PC-9 (cell line): ENCODE data around the gene UBE2O. TPM values are rescaled to one million over a fixed set of nuclear protein-coding genes. Genes with fewer than 3 reads are reported as not detected.

Experiments used
- BruUV-seq: library from RNA; stranded (reverse); fragments of 400-500 nt; replicated peaks from 2 replicates; lab custom pipeline; 2021; lab: Mats Ljungman, UMichigan
- CTCF ChIA-PET: fragments of 300-600 bp; sonication (Branson Sonifier 250); formaldehyde crosslinking; loops from one replicate; lab custom pipeline; 2022; ENCODE audit warnings: antibody characterized with exemption; lab: Charles Lee
- POLR2A ChIA-PET: fragments of 300-600 bp; sonication (Branson Sonifier 250); formaldehyde crosslinking; loops from one replicate; lab custom pipeline; 2022; ENCODE audit warnings: antibody characterized with exemption; ENCODE audit not compliant: unreplicated experiment; lab: Charles Lee
- DNase-seq, 2 experiments: peaks; one replicate each; pipeline versions ENCODE4 v3.0.0 to v3.0.0-alpha.2; 2015 to 2022; ENCODE audit warnings: mixed read lengths in 1 of 2
- H2AFZ ChIP-seq: fragments of 200-600 bp; sonication (generic); 2 replicates; pipeline ENCODE4 v1.8.1; 2017; ENCODE audit warnings: antibody characterized with exemption
- H3F3A ChIP-seq: fragments of 200-600 bp; sonication (generic); 2 replicates; pipeline ENCODE4 v1.8.1; 2017; ENCODE audit warnings: antibody characterized with exemption, mild to moderate bottlenecking, low read depth; ENCODE audit not compliant: insufficient read depth
- H3K27ac ChIP-seq: fragments of 200-600 bp; sonication (generic); 2 replicates; pipeline ENCODE4 v1.6.1; 2016; ENCODE audit warnings: mixed run types
- H3K27me3 ChIP-seq: fragments of 200-600 bp; sonication (generic); 2 replicates; pipeline ENCODE4 v1.6.1; 2016; ENCODE audit warnings: low read depth, mixed run types; ENCODE audit not compliant: insufficient read depth
- H3K36me3 ChIP-seq: fragments of 200-600 bp; sonication (generic); 2 replicates; pipeline ENCODE4 v1.6.1; 2016; ENCODE audit warnings: low read depth, mixed run types
- H3K4me1 ChIP-seq: fragments of 200-600 bp; sonication (generic); replicated peaks from 2 replicates; pipeline ENCODE4 v1.6.1; 2016; ENCODE audit warnings: mixed run types; ENCODE audit not compliant: insufficient read depth
- H3K4me2 ChIP-seq: fragments of 200-600 bp; sonication (generic); 2 replicates; pipeline ENCODE4 v1.6.1; 2017; ENCODE audit warnings: mixed run types
- H3K4me3 ChIP-seq: fragments of 200-600 bp; sonication (generic); 2 replicates; pipeline ENCODE4 v1.6.1; 2016; ENCODE audit warnings: mixed run types
- H3K79me2 ChIP-seq: fragments of 200-600 bp; sonication (generic); 2 replicates; pipeline ENCODE4 v1.6.1; 2017; ENCODE audit warnings: low read depth, mixed run types
- H3K9me2 ChIP-seq: fragments of 200-600 bp; sonication (generic); 2 replicates; pipeline ENCODE4 v1.8.1; 2017; ENCODE audit warnings: mild to moderate bottlenecking; ENCODE audit not compliant: insufficient read depth
- H3K9me3 ChIP-seq: fragments of 200-600 bp; sonication (generic); 2 replicates; pipeline ENCODE4 v1.8.1; 2016; ENCODE audit warnings: low read depth; ENCODE audit not compliant: insufficient read depth
- H4K20me1 ChIP-seq: fragments of 200-600 bp; sonication (generic); 2 replicates; pipeline ENCODE4 v1.8.1; 2017; ENCODE audit not compliant: insufficient read depth
- CTCF ChIP-seq: fragments of 200-600 bp; sonication (generic); conservative IDR thresholded peaks from 2 replicates; pipeline ENCODE4 v1.6.1; 2017; ENCODE audit warnings: mixed run types, antibody characterized with exemption, mild to moderate bottlenecking, moderate library complexity
- EZH2 ChIP-seq: fragments of 200-600 bp; sonication (generic); IDR thresholded peaks from 2 replicates; pipeline ENCODE4 v1.8.0; 2017; ENCODE audit warnings: antibody characterized with exemption, low read depth
- intact Hi-C: fragments of 100-400 bp; cut with micrococcal nuclease; formaldehyde crosslinking; loops from one replicate; pipeline ENCODE4 v1.10.0; 2022; ENCODE audit not compliant: unreplicated experiment
- total RNA-seq: library from RNA; stranded (reverse); gene quantifications from 2 replicates; pipeline ENCODE4 v1.2.3, GENCODE V29; 2021

Gene UBE2O
- total RNA-seq, 1 experiment from 2014 or later, result 28.0 TPM

- TF ChIP-seq CTCF (no peak), EZH2 (no peak)
- Histone ChIP-seq H3K9me2 (no peaks in the 10 kb centered on the region), H3K4me3 (no peak overlapping the region), H3K4me1 (peaks cover 18% of the 10 kb centered on the region), H2AFZ (no peak overlapping the region), H3K27me3 (no peaks in the 10 kb centered on the region), H4K20me1 (no peaks in the 10 kb centered on the region; the same call in 1 of the 2 replicates), H3K79me2 (peaks cover 85% of the 10 kb centered on the region), H3K4me2 (no peak overlapping the region), H3K36me3 (no peaks in the 10 kb centered on the region), H3K27ac (no peak overlapping the region), H3F3A (peaks cover 11% of the 10 kb centered on the region; the same call in 1 of the 2 replicates), H3K9me3 (no peaks in the 10 kb centered on the region)
- no TSS peak for BruUV-seq
- DNase-seq, result no peak
- intact Hi-C loops, result no loop called here
- POLR2A ChIA-PET, result no interaction called here
- CTCF ChIA-PET, result no interaction called here
These were observed 12.1 kb downstream of the UBE2O start for GRCh38 chr17:76440751-76441362.

GRCh38 chr17:76439314-76439928 is 13.5 kb downstream of the UBE2O start:
- no peak overlapping the region for H2AFZ ChIP-seq
- ChIA-PET CTCF (no interaction called here), POLR2A (no interaction called here)
- H3K4me1 ChIP-seq, result peaks cover 4% of the 10 kb centered on the region
- no peaks in the 10 kb centered on the region for H3K27me3 ChIP-seq
- H3K79me2 ChIP-seq, result peaks cover 77% of the 10 kb centered on the region
- no peaks in the 10 kb centered on the region; the same call in 1 of the 2 replicates for H4K20me1 ChIP-seq
- TF ChIP-seq CTCF, result no peak
- TF ChIP-seq EZH2, result no peak
- no peak overlapping the region for H3K4me3 ChIP-seq
- H3K9me3 ChIP-seq, result no peaks in the 10 kb centered on the region
- no TSS peak for BruUV-seq
- H3K27ac ChIP-seq, result no peak overlapping the region
- no peak overlapping the region for H3K4me2 ChIP-seq
- intact Hi-C loops, result no loop called here
- no peak for DNase-seq
- no peaks in the 10 kb centered on the region for H3K36me3 ChIP-seq
- no peaks in the 10 kb centered on the region; the same call in 1 of the 2 replicates for H3F3A ChIP-seq
- no peaks in the 10 kb centered on the region for H3K9me2 ChIP-seq

GRCh38 chr17:76438906-76439305 is 14.0 kb downstream of the UBE2O start:
- no peak overlapping the region for H2AFZ ChIP-seq
- ChIA-PET CTCF (no interaction called here), POLR2A (interaction anchor here (0.9 kb wide), 1 partner anchor 15 kb away, joined by 6 read pairs; no protein-coding TSS in a partner anchor)
- H4K20me1 ChIP-seq, result no peaks in the 10 kb centered on the region; the same call in 1 of the 2 replicates
- H3K79me2 ChIP-seq, result peaks cover 72% of the 10 kb centered on the region
- intact Hi-C loops, result no loop called here
- no peak overlapping the region for H3K27ac ChIP-seq
- DNase-seq, result no peak
- TF ChIP-seq EZH2 (no peak), CTCF (no peak)
- no peaks in the 10 kb centered on the region for H3F3A ChIP-seq
- H3K36me3 ChIP-seq, result no peaks in the 10 kb centered on the region
- H3K4me1 ChIP-seq, result no peaks in the 10 kb centered on the region
- no peak overlapping the region for H3K4me2 ChIP-seq
- no peaks in the 10 kb centered on the region for H3K27me3 ChIP-seq
- no peaks in the 10 kb centered on the region for H3K9me3 ChIP-seq
- no peaks in the 10 kb centered on the region for H3K9me2 ChIP-seq
- no TSS peak for BruUV-seq
- H3K4me3 ChIP-seq, result no peak overlapping the region
